ENCODE measurements around the gene EEFSEC.
"Not testable (repeated sequence)": the region's sequence is repeated elsewhere in the genome, so short reads cannot be mapped to it uniquely, and the experiment has no call there.

EEFSEC gene

DNA sequence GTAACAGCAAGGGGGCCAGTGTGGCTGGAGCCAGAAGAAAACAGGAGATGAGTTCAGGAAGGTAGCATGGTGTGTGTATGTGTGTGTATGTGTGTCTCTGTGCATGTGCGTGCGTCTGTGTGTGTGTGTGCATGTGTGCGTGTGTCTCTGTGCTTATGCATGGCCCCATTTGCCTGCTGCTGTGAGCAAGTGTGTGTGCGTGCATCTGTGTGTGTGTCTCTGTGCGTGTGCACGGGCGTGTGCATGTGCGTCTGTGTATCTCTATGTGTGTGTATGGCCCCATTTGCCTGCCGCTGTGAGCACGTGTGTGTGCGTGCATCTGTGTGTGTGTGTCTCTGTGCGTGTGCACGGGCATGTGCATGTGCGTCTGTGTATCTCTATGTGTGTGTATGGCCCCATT, 7.1 kb upstream of the EEFSEC start:
- Histone ChIP-seq H4K5ac (ENCODE audit: low read length) (no peak overlapping the region), H4K8ac (ENCODE audit: low read depth, low read length) (no peak overlapping the region), H3K4ac (ENCODE audit: low read depth, low read length) (no peak overlapping the region), H3K79me1 (ENCODE audit: low read length) (no peaks in the 10 kb centered on the region), H3K4me3 (ENCODE audit: low read length) (no peak overlapping the region), H3K4me2 (ENCODE audit: low read length) (no peak overlapping the region), H2AK5ac (ENCODE audit: low read length) (no peak overlapping the region), H3K27ac (ENCODE audit: low read depth, low read length) (no peak overlapping the region), H3K23ac (ENCODE audit: low read length) (no peak overlapping the region), H3K18ac (ENCODE audit: low read length) (no peak overlapping the region), H3K27me3 (ENCODE audit: insufficient read depth, low read length, poor library complexity) (no peaks in the 10 kb centered on the region), H3K9ac (ENCODE audit: low read length) (no peak overlapping the region), H3K56ac (ENCODE audit: low read length) (no peak overlapping the region), H2BK15ac (replicated peaks; ENCODE audit: low read depth) (no peak overlapping the region), H2BK120ac (ENCODE audit: low read depth, low read length) (no peak overlapping the region), H3K79me2 (ENCODE audit: control insufficient read depth, insufficient read depth, low read length) (no peaks in the 10 kb centered on the region), H3K36me3 (ENCODE audit: control insufficient read depth, insufficient read depth, low read length) (no peaks in the 10 kb centered on the region), H2BK5ac (ENCODE audit: low read length) (no peak overlapping the region), H3K4me1 (ENCODE audit: control insufficient read depth, low read depth, low read length) (no peaks in the 10 kb centered on the region)
- no CpG with 5 or more reads among the region's 14 CpGs for WGBS (ENCODE audit: extremely low coverage, insufficient coverage, low lambda C conversion rate)
- DNase-seq: no peak

DNA sequence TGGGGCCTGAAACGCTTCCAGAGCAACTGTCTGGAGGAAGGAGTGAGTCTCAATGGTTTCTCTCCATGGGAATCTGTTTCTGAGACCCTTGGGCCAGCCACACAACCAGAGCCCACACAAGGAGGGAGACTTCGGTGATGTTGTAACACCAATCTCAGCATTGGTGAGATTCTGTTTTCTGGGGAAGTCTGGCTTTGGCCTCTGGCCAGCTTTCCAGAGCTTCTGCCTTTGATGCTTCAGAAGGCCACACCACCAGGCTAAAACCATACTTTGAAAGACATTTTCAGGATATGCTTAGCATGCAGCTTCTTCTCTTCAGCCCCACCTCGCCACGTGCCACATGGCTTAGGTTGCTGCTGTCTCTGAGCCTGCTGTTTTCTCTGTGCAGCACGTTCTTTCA, 3.6 kb upstream of the EEFSEC start:
- no CpG with 5 or more reads among the region's 5 CpGs for WGBS (ENCODE audit: extremely low coverage, insufficient coverage, low lambda C conversion rate)
- Histone ChIP-seq H3K56ac (ENCODE audit: low read length) (no peak overlapping the region), H3K79me2 (ENCODE audit: control insufficient read depth, insufficient read depth, low read length) (no peaks in the 10 kb centered on the region), H3K36me3 (ENCODE audit: control insufficient read depth, insufficient read depth, low read length) (no peaks in the 10 kb centered on the region), H3K79me1 (ENCODE audit: low read length) (no peaks in the 10 kb centered on the region), H3K27me3 (ENCODE audit: insufficient read depth, low read length, poor library complexity) (no peaks in the 10 kb centered on the region), H3K4me3 (ENCODE audit: low read length) (no peak overlapping the region), H3K18ac (ENCODE audit: low read length) (no peak overlapping the region), H2AK5ac (ENCODE audit: low read length) (no peak overlapping the region), H3K9ac (ENCODE audit: low read length) (no peak overlapping the region), H3K4me2 (ENCODE audit: low read length) (no peak overlapping the region), H2BK120ac (ENCODE audit: low read depth, low read length) (no peak overlapping the region), H4K5ac (ENCODE audit: low read length) (no peak overlapping the region), H3K27ac (ENCODE audit: low read depth, low read length) (no peak overlapping the region), H4K8ac (ENCODE audit: low read depth, low read length) (no peak overlapping the region), H2BK5ac (ENCODE audit: low read length) (no peak overlapping the region), H3K23ac (ENCODE audit: low read length) (no peak overlapping the region), H3K4ac (ENCODE audit: low read depth, low read length) (no peak overlapping the region), H3K4me1 (ENCODE audit: control insufficient read depth, low read depth, low read length) (peaks cover 2% of the 10 kb centered on the region), H2BK15ac (replicated peaks; ENCODE audit: low read depth) (no peak overlapping the region)
- DNase-seq: no peak

DNA sequence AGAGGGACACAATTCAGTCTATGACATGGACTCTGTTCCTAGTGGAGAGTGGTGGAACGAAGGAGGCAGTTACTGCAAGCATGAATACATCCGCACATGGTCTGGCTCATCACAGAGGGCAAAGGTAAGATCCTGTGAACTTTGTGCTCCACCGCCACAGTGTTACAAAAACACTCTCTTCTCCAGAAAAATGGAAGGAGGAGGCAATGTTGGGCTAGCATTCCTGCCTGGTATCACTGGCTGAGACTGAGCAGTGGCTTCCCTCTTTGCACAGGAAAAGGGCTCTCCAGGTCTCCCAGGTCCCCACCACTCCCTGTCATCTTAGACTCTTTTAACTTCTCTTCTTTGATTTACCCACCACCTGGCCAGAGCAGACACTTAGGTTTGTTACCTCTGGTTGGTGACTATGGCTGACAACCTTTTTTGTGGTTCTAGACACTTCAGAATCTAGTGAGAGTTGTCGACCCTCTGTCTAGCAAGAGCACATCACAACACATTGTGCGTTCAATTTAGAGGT, 1.5 kb upstream of the EEFSEC start:
- H3K23ac ChIP-seq (ENCODE audit: low read length): no peak overlapping the region
- DNase-seq: no peak
- no CpG with 5 or more reads among the region's 5 CpGs for WGBS (ENCODE audit: extremely low coverage, insufficient coverage, low lambda C conversion rate)

DNA sequence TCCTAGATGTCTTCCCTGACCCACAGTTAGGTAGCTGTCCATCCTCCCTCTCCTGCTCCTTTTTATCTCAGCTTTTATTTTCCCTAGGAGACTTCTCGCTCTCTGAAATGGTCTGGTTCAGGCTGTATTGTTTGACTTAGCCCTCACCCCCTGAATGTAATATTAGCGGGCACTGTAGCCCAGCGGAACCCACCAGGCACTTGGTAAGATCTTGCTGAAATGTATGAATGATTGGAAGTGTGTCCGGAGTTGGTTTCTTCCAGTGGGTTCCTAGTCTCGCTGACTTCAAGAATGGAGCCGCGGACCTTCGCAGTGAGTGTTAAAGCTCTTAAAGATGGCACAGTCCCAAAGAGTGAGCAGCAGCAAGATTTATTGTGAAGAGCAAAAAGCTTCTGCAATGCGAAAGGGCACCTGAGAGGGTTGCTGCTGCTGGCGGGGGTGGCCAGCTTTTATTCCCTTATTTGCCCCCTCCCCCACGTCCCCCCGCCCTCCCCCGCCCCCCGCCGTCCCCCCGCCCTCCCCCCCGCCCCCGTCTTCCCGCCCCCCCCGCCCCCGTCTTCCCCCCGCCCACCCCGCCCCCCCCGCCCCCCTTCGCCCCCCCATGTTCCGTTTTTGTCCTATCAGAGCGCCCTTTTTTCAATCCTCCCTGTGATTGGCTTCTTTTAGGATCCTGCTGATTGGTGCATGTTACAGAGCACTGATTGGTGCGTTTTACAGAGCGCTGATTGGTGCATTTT, 694 bp upstream of the EEFSEC start:
- Histone ChIP-seq H3K4me1 (ENCODE audit: control insufficient read depth, low read depth, low read length) (peaks cover 2% of the 10 kb centered on the region), H3K56ac (ENCODE audit: low read length) (peak overlapping the region; percentile 91), H3K36me3 (ENCODE audit: control insufficient read depth, insufficient read depth, low read length) (no peaks in the 10 kb centered on the region), H2AK5ac (ENCODE audit: low read length) (no peak overlapping the region), H3K79me2 (ENCODE audit: control insufficient read depth, insufficient read depth, low read length) (no peaks in the 10 kb centered on the region), H2BK5ac (ENCODE audit: low read length) (no peak overlapping the region), H3K18ac (ENCODE audit: low read length) (no peak overlapping the region), H2BK15ac (replicated peaks; ENCODE audit: low read depth) (no peak overlapping the region), H3K27ac (ENCODE audit: low read depth, low read length) (no peak overlapping the region), H2BK120ac (ENCODE audit: low read depth, low read length) (no peak overlapping the region), H3K79me1 (ENCODE audit: low read length) (no peaks in the 10 kb centered on the region), H4K8ac (ENCODE audit: low read depth, low read length) (no peak overlapping the region), H3K9ac (ENCODE audit: low read length) (no peak overlapping the region), H3K4me2 (ENCODE audit: low read length) (no peak overlapping the region), H3K4ac (ENCODE audit: low read depth, low read length) (no peak overlapping the region), H3K4me3 (ENCODE audit: low read length) (no peak overlapping the region), H3K27me3 (ENCODE audit: insufficient read depth, low read length, poor library complexity) (no peaks in the 10 kb centered on the region), H4K5ac (ENCODE audit: low read length) (no peak overlapping the region), H3K23ac (ENCODE audit: low read length) (no peak overlapping the region)
- no peak for DNase-seq
- no CpG with 5 or more reads among the region's 29 CpGs for WGBS (ENCODE audit: extremely low coverage, insufficient coverage, low lambda C conversion rate)

More for the DNA sequence above, 1.5 kb upstream of the EEFSEC start:
- Histone ChIP-seq H2BK120ac (ENCODE audit: low read depth, low read length) (no peak overlapping the region), H3K4me3 (ENCODE audit: low read length) (no peak overlapping the region), H3K27ac (ENCODE audit: low read depth, low read length) (no peak overlapping the region), H3K4ac (ENCODE audit: low read depth, low read length) (no peak overlapping the region), H3K27me3 (ENCODE audit: insufficient read depth, low read length, poor library complexity) (no peaks in the 10 kb centered on the region), H3K9ac (ENCODE audit: low read length) (no peak overlapping the region), H3K56ac (ENCODE audit: low read length) (no peak overlapping the region), H2BK15ac (replicated peaks; ENCODE audit: low read depth) (no peak overlapping the region), H3K4me2 (ENCODE audit: low read length) (no peak overlapping the region), H2BK5ac (ENCODE audit: low read length) (no peak overlapping the region), H3K4me1 (ENCODE audit: control insufficient read depth, low read depth, low read length) (peaks cover 2% of the 10 kb centered on the region), H4K8ac (ENCODE audit: low read depth, low read length) (no peak overlapping the region), H4K5ac (ENCODE audit: low read length) (no peak overlapping the region), H3K79me2 (ENCODE audit: control insufficient read depth, insufficient read depth, low read length) (no peaks in the 10 kb centered on the region), H3K36me3 (ENCODE audit: control insufficient read depth, insufficient read depth, low read length) (no peaks in the 10 kb centered on the region), H3K79me1 (ENCODE audit: low read length) (no peaks in the 10 kb centered on the region), H3K18ac (ENCODE audit: low read length) (no peak overlapping the region), H2AK5ac (ENCODE audit: low read length) (no peak overlapping the region)

DNA sequence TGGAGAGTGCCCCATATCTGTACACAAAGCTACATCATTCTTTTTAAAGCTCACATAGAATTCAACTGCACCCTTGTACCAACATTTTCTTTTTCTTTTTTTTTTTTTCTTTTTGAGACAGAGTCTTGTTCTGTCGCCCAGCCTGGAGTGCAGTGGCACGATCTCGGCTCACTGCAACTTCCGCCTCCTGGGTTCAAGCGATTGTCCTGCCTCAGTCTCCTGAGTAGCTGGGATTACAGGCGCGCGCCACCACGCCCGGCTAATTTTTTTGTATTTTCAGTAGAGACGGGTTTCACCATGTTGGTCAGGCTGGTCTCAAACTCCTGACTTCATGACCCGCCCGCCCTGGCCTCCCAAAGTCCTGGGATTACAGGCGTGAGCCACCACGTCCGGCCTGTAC, 1.1 kb downstream of the EEFSEC start:
- H4K8ac ChIP-seq (ENCODE audit: low read depth, low read length); H3K36me3 ChIP-seq (ENCODE audit: control insufficient read depth, insufficient read depth, low read length); H3K4me1 ChIP-seq (ENCODE audit: control insufficient read depth, low read depth, low read length); H3K18ac ChIP-seq (ENCODE audit: low read length); H4K5ac ChIP-seq (ENCODE audit: low read length); H3K23ac ChIP-seq (ENCODE audit: low read length); H3K4ac ChIP-seq (ENCODE audit: low read depth, low read length); H3K27me3 ChIP-seq (ENCODE audit: insufficient read depth, low read length, poor library complexity); H3K79me2 ChIP-seq (ENCODE audit: control insufficient read depth, insufficient read depth, low read length); H2BK5ac ChIP-seq (ENCODE audit: low read length); H2BK120ac ChIP-seq (ENCODE audit: low read depth, low read length); H2AK5ac ChIP-seq (ENCODE audit: low read length); H3K4me3 ChIP-seq (ENCODE audit: low read length); DNase-seq; H2BK15ac ChIP-seq (replicated peaks; ENCODE audit: low read depth); H3K27ac ChIP-seq (ENCODE audit: low read depth, low read length); H3K79me1 ChIP-seq (ENCODE audit: low read length): not testable (repeated sequence)
- H3K56ac ChIP-seq (ENCODE audit: low read length): peak overlapping the region; percentile 22
- peak overlapping the region; percentile 70 for H3K4me2 ChIP-seq (ENCODE audit: low read length)
- H3K9ac ChIP-seq (ENCODE audit: low read length): peak overlapping the region; percentile 79
- WGBS (ENCODE audit: extremely low coverage, insufficient coverage, low lambda C conversion rate): no CpG with 5 or more reads among the region's 16 CpGs

Data from mesendoderm (in vitro differentiated cells).